Brain microvascular endothelial cell (primary cell): ENCODE data around the gene KDM3B.

Experiments
- DNase-seq: peaks from one replicate; pipeline ENCODE4 v3.0.0-alpha.2; 2020
- H3K27ac ChIP-seq: fragments of 250-450 bp; sonication (Bioruptor Pico); 2 replicates; pipeline ENCODE4 v1.5.1; 2020; ENCODE audit warnings: mild to moderate bottlenecking, moderate library complexity
- H3K27me3 ChIP-seq: fragments of 250-450 bp; sonication (Bioruptor Pico); replicated peaks from 2 replicates; pipeline ENCODE4 v1.5.1; 2020; ENCODE audit warnings: mild to moderate bottlenecking
- H3K36me3 ChIP-seq: fragments of 250-450 bp; sonication (Bioruptor Pico); replicated peaks from 2 replicates; pipeline ENCODE4 v1.5.1; 2020; ENCODE audit warnings: mild to moderate bottlenecking
- H3K4me3 ChIP-seq: 2 replicates; pipeline ENCODE4 v1.5.1; 2011; ENCODE audit warnings: low read depth, mild to moderate bottlenecking, control low read depth, low read length, moderate library complexity
- in situ Hi-C: cut with HindIII; loops from 2 replicates; pipeline ENCODE4 v1.10.0; 2017; ENCODE audit warnings: low sequenced_read_pairs, low pct_ligation_motif_present
- TF ChIP-seq, protein P1 (sequence below): IDR thresholded peaks from 2 replicates; pipeline ENCODE4 v1.5.1; 2011; ENCODE audit warnings: low read depth, mild to moderate bottlenecking, moderate library complexity, low read length, control low read depth, inconsistent platforms; ENCODE audit errors: missing control alignments

Gene KDM3B

DNA sequence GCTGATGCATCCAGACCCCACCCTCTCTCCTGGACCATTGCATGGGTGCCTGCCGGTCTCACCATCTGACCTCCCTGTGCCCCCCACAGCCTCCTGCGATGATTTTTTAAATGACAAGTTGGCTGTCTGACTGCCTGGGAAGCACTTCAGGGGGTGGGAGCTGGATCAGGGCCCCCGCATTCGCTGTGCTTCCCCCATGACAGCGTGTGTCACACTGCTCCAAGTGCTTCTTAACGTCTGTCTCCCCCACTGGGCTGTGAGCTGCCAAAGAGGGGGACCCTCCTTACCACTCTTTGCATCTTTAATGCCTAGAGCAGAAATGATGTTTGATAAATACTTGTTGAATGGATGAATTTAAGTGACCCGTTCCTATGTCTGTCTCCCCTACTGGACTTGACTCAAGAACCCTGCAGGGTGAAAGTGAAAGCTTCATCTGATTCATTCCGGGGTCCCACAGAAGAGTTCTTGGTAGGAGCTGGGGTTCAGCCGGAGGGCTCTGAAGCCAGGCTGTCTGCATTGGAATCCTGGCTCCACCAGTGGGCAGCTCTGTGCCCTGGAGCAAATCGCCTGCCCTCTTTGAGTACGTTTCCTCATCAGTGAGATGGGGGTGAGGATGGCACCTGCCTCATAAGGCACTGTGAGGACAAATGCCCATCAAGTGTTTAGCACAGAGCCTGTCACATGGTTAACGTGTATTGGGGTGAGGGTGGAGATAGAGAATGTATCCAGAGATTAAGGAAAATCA is 105.2 kb downstream of the KDM3B start:
- no peak overlapping the region for H3K4me3 ChIP-seq
- DNase-seq = no peak
- H3K27ac ChIP-seq = no peak overlapping the region
- H3K27me3 ChIP-seq = no peaks in the 10 kb centered on the region
- no peaks in the 10 kb centered on the region for H3K36me3 ChIP-seq
- in situ Hi-C loops = no loop called here
- TF ChIP-seq, protein P1, sequence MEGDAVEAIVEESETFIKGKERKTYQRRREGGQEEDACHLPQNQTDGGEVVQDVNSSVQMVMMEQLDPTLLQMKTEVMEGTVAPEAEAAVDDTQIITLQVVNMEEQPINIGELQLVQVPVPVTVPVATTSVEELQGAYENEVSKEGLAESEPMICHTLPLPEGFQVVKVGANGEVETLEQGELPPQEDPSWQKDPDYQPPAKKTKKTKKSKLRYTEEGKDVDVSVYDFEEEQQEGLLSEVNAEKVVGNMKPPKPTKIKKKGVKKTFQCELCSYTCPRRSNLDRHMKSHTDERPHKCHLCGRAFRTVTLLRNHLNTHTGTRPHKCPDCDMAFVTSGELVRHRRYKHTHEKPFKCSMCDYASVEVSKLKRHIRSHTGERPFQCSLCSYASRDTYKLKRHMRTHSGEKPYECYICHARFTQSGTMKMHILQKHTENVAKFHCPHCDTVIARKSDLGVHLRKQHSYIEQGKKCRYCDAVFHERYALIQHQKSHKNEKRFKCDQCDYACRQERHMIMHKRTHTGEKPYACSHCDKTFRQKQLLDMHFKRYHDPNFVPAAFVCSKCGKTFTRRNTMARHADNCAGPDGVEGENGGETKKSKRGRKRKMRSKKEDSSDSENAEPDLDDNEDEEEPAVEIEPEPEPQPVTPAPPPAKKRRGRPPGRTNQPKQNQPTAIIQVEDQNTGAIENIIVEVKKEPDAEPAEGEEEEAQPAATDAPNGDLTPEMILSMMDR = peak; percentile 23

DNA sequence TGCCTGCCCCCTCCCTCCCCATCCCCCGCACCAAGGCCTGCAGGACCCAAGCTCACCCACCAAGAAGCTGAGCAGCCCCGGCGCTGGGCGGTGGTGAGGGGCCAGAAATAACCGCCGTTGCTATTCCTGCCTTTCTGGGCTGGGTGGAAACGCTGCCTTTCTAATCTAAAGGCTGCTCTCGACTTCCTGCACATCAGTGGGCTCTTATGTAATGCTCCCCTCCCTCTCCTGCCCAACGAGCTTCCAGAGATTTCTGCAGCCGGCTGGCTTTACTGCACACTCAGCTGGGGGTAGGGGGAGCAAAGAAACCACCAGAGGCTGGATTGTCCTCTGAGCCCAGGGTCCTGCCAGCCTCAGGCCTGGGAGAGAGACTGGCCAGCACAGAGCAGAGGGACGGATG is 105.9 kb downstream of the KDM3B start:
- Histone ChIP-seq H3K4me3 (no peak overlapping the region), H3K27ac (no peak overlapping the region), H3K36me3 (no peaks in the 10 kb centered on the region), H3K27me3 (no peaks in the 10 kb centered on the region)
- in situ Hi-C loops = no loop called here
- TF ChIP-seq, protein P1 = no peak
- DNase-seq = no peak

DNA sequence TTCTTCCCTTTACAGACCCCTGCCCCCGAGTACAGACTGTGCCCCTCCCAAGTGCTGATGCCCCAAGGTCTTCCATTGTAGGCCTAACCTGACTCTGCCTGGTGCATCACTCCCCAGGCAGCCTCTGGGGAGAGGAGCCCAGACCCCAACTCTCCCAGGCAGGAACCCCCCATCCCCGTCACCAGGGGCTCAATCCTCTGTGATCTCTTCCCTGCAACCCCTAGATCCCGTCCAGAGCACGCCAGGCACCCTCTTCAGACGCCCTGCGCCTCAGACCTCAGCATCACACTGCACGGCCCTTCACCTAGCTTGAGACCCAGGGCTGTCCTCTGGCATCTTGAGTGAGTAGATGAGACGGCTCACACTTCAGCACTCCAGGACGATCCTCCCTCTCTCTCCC is 106.4 kb downstream of the KDM3B start:
- no peaks in the 10 kb centered on the region for H3K27me3 ChIP-seq
- in situ Hi-C loops = no loop called here
- H3K4me3 ChIP-seq = no peak overlapping the region
- TF ChIP-seq, protein P1 = no peak
- DNase-seq = no peak
- H3K27ac ChIP-seq = no peak overlapping the region
- no peaks in the 10 kb centered on the region for H3K36me3 ChIP-seq

DNA sequence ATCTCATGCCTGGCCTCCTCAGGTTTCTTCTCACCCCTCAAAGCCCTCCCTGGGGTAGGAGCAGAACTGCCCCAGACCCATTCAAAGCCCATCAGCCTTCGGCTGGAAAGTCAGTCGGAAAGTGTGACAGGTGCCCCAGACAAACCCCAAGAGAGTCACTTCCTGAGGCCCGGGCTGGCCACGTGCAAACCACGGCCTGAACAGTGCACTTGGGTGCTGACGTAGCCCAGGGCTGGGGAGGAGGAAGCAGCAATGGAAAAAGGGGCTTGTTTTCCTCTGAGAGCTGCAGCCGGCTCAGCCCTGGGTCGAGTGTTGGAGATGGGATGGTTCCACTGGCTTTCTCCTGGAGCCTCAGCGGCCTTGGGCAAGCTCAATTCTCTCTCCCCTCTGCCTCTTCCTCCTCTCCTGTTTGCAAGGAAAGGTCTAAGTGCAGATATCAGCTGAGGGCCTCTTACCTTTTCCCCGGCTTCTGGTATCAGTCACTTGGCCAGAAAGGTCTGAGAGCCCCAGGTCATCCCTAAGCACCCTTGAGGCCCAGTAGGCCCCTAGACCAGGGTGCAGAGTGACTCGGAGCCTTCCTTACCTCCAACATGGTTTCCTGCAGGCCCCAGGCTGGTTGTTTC is 106.9 kb downstream of the KDM3B start:
- H3K27ac ChIP-seq = no peak overlapping the region
- H3K36me3 ChIP-seq = no peaks in the 10 kb centered on the region
- in situ Hi-C loops = no loop called here
- no peak for DNase-seq
- H3K27me3 ChIP-seq = no peaks in the 10 kb centered on the region
- H3K4me3 ChIP-seq = no peak overlapping the region
- TF ChIP-seq, protein P1 = no peak

DNA sequence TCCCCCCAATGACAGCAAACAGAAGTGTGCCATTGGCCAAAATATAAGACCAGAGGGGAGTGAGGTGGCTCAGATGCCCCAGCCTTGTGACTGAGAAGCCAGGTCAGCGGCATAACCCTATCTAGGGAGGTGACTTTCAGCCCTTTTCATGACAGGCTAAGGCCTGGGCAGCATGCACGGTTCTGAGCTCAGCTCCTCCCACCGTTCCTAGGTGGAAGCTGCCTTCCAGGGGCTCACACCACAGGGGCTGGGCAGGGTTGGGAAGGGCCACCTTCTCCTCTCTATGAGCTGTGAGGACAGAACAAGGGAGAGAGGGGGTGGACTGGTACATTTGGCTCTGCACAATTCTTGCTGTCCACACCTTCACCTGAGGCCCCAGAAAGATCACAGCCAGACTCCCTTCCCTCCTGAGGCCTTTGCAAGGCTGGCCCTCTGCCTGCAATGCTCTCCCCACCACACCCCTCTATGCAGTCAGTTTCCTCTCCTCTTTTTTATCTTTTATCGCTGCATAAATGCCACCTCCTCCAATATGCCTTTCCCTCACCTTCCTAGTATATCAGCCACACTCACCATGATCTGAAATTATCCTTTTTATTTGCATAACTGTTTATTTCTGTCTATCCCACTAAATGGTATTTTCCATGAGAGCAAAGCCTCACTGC is 107.7 kb downstream of the KDM3B start:
- in situ Hi-C loops = no loop called here
- H3K27ac ChIP-seq = no peak overlapping the region
- no peaks in the 10 kb centered on the region for H3K36me3 ChIP-seq
- no peak overlapping the region for H3K4me3 ChIP-seq
- H3K27me3 ChIP-seq = no peaks in the 10 kb centered on the region
- TF ChIP-seq, protein P1 = no peak
- no peak for DNase-seq
